AG10803 (cell line): Measurements from ENCODE around the gene LENG8.

Experiments used
- DNase-seq: peaks from one replicate; pipeline ENCODE4 v3.0.0; 2010; ENCODE audit warnings: low read depth
- H3K4me3 ChIP-seq: 2 replicates; pipeline ENCODE4 v1.5.1; 2011; ENCODE audit warnings: mild to moderate bottlenecking, low read length, control low read depth
- TF ChIP-seq, protein P1 (sequence below): conservative IDR thresholded peaks from 2 replicates; pipeline ENCODE4 v1.5.1; 2011; ENCODE audit warnings: mild to moderate bottlenecking, low read length, control low read depth, inconsistent platforms

LENG8 gene

DNA sequence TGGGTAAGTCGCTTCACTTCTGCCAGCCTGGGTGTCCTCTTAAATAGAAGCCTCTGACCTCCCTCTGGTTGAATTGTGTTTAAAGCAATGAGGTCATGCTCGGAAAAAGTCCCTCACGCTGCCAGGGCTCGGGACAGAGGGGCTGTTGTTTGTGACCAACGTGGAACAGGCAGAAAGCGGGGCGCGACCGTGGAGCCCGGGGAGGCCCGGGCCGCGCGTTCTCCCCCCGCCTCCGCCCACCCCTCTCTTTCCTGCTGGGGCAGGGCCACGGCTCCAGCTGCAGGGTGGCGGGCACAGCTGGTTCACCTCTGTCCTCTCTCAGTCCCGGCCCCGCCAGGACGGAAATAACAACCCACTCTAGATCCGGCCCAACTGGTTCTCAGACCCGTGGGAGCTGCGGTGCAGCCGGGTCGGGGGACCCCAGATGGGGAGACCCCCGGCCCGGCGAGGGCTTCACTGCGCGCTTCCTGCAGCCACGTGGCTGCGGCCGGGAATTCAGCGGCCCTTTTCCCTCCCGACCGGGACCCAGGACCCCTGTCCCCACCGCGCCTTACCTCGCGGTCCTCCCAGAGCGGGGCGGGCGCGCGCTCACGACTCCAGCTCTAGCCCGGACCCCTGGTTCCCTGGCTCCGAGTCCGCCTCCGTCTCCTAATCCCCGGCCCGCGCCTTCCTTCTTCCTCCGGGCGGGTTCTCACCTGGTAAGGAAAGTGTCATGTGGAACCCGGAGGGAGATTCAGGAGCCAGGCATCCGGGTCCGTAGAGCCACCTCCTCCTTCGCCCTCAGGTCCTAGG, 22.2 kb downstream of the LENG8 start:
- H3K4me3 ChIP-seq = peak overlapping the region; percentile 62
- DNase-seq = no peak
- TF ChIP-seq, protein P1, sequence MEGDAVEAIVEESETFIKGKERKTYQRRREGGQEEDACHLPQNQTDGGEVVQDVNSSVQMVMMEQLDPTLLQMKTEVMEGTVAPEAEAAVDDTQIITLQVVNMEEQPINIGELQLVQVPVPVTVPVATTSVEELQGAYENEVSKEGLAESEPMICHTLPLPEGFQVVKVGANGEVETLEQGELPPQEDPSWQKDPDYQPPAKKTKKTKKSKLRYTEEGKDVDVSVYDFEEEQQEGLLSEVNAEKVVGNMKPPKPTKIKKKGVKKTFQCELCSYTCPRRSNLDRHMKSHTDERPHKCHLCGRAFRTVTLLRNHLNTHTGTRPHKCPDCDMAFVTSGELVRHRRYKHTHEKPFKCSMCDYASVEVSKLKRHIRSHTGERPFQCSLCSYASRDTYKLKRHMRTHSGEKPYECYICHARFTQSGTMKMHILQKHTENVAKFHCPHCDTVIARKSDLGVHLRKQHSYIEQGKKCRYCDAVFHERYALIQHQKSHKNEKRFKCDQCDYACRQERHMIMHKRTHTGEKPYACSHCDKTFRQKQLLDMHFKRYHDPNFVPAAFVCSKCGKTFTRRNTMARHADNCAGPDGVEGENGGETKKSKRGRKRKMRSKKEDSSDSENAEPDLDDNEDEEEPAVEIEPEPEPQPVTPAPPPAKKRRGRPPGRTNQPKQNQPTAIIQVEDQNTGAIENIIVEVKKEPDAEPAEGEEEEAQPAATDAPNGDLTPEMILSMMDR = no peak

DNA sequence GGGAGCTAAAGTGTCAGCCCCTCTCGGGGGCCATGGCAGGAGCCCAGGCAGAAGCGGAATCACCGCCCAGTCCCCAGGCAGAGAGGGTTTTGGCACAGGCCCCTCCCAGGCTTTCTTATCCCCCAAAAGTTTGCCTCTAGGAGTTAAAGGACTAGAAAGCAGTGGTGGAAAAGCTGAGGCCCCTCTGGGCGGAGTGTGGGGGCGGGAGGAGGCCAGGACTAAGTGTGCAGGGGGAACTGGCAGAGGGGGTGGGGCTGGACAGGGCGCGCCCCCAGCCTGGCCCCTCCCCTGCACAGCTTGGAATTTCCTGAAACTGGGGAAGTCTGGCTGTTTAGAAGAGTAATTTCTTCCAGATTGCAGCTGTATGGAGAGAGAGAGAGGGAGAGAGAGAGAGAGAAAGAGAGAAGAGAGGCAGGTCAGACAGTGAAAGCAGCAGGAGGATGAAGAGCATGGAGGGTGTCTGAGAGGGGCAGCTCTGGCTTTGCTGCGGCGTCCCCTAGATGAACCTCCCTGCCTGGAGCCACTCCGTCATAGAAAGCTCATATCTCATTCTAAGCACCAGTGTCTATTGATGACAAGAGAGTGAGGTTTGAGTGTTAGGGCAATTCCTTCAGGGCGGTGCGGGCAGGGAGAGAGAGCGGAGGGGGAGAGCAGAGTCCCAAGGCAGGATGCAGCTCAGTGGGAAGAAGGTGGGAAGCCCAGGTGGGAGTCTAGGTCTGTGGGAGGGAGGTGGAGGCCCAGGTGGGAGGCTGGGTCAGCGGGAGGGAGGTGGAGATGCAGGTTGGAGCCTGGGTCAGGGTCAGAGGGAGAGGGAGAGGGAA, 24.3 kb downstream of the LENG8 start, which contains the start of gene CDC42EP5:
Gene CDC42EP5 (minus strand): TSS at position 226 of the 821 bp plus-strand sequence. CDS start 7,749 bp downstream, outside the sequence.
- peak within 1 kb of the TSS; percentile 67 for H3K4me3 ChIP-seq
- peak; percentile 90 for DNase-seq
- TF ChIP-seq, protein P1 = no peak

DNA sequence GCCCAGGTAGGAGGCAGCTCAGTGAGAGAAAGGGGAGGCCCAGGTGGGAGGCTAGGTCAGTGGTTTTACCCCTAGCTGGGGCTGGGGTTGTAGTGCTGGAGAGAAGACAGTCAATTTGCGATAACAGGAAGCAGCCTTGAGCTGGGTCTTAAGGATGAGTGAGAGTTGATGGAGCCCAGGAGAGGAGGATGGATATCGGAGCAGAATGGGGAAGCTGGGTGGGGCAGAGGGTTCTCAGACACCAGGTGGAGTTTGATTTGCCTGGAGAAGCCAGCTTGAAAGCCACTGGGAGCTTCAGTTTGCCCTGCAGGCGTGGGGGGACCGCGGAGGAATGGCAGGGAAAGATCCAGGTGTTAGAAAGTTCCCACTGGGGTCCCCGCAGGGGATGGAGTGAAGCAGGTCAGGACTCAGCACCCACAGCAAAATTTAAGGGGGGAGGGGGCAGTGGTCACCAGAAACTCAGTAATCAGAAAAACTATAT, 24.9 kb downstream of the LENG8 start:
- DNase-seq = no peak
- TF ChIP-seq, protein P1 = no peak
- H3K4me3 ChIP-seq = peak overlapping the region; percentile 67

DNA sequence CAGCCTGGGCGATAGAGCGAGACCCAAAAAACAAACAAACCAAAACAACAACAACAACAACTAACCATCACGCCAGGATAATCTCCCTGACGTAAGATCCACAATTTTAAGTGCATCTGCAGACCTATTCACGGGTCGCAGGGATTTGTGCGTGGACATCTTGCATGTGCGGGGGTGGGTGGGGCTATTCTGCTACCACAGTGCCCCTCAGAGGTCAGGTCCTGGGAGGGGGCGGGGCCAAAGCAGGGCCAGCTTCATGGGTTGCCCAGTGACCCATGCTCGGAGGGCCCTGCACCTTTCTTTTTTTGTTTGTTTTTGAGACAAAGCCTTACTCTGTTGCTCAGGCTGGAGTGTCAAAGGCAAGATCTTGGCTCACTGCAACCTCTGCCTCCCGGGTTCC, 26.7 kb downstream of the LENG8 start:
- H3K4me3 ChIP-seq = no peak overlapping the region
- no peak for DNase-seq
- TF ChIP-seq, protein P1 = no peak

DNA sequence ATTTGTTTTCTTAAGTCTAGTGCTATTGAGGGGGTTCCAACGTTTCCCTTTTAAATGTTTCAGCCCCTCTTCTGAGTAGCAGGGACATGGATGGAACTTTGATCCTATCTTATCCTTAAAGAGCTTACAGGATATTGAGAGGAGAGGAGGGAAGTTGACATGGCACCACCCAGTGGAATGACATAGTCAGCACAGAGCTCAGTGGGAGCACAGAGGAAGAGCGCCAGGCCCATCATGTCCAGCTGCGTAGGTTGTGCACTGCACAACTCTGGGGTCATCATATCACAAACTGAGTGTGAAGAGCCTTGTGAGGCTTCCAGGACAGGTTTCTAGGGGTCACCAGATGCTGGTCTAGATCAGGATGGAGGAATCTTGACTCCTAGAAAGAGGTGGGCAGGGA, 28.7 kb downstream of the LENG8 start:
- no peak overlapping the region for H3K4me3 ChIP-seq
- TF ChIP-seq, protein P1 = peak; percentile 14; the same call in 1 of the 2 replicates
- DNase-seq = no peak

DNA sequence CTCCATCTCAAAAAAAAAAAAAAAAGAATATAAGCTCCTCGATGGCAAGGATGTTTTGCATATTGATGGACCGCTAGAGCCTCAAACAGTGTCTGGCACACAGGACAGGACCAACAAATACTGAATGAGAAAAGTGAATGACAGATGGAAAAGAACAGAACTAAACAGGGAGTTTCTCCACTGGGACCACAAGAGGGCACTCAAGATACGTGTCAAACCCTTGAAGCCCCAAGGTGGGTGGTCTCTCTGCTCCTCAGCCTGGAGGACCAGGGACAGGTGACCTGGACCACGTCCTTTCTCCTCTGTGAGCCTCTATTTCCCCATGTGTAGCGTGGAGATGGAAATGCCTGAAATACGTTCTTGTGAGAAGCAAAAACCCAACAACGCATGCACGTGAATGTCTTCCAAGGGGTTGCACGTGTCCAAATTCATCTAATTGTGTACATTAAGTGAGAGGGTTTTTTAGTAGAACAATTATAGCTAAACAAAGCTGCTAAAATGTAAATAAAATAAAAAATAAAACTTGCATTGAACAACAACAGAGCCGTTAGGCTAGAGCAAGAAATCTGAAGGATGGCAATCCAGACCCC, 29.8 kb downstream of the LENG8 start:
- H3K4me3 ChIP-seq = no peak overlapping the region
- TF ChIP-seq, protein P1 = peak; percentile 72
- peak; percentile 48 for DNase-seq
